Endothelial cell of umbilical vein (primary cell): ENCODE measurements around the gene MRPL57. TPM values are rescaled to one million over a fixed set of nuclear protein-coding genes. Genes with fewer than 3 reads are reported as not detected.

Source experiments
- BruUV-seq: library from RNA; stranded (reverse); fragments of 400-500 nt; replicated peaks from 2 replicates; lab custom pipeline; 2021; lab: Mats Ljungman, UMichigan
- CTCF ChIA-PET: fragments of 300-600, 350-600 bp; sonication (Branson Sonifier 250); formaldehyde crosslinking; loops from one replicate; lab custom pipeline; 2021; ENCODE audit warnings: antibody characterized with exemption, inconsistent platforms; lab: Charles Lee
- POLR2A ChIA-PET: fragments of 300-600, 350-600 bp; sonication (Branson Sonifier 250); formaldehyde crosslinking; loops from one replicate; lab custom pipeline; 2021; ENCODE audit warnings: antibody characterized with exemption, inconsistent platforms; lab: Charles Lee
- DNase-seq: peaks from one replicate; pipeline ENCODE4 v3.0.0-alpha.2; 2011; ENCODE audit warnings: low read depth, low spot score
- FAIRE-seq: peaks from 2 replicates; lab custom pipeline; 2011; peaks lifted over from hg19 to GRCh38; lab: Jason Lieb, UNC
- H2AFZ ChIP-seq: 2 replicates; pipeline ENCODE4 v1.6.0; 2012; ENCODE audit warnings: low read depth, low read length, control low read depth, inconsistent platforms
- H3K27ac ChIP-seq: 2 replicates; pipeline ENCODE4 v1.5.1; 2011; ENCODE audit warnings: low read depth, mild to moderate bottlenecking, control low read depth, low read length, moderate library complexity; ENCODE audit not compliant: insufficient read depth
- H3K27me3 ChIP-seq, 2 experiments: 2 replicates each; pipeline versions ENCODE4 v1.6.0 to v1.6.1; 2011; ENCODE audit warnings: low read length in 2 of 2, mixed read lengths in 1 of 2; ENCODE audit not compliant: control insufficient read depth in 2 of 2, insufficient read depth in 2 of 2
- H3K36me3 ChIP-seq, 2 experiments: 2 replicates in 1 of 2; 3 replicates in 1 of 2; pipeline ENCODE4 v1.5.1; 2011; ENCODE audit warnings: low read length in 2 of 2, mild to moderate bottlenecking in 1 of 2, moderate library complexity in 1 of 2; ENCODE audit not compliant: control insufficient read depth in 2 of 2, insufficient read depth in 2 of 2; ENCODE audit errors: extremely low read depth in 1 of 2
- H3K4me1 ChIP-seq: 3 replicates; pipeline ENCODE4 v1.5.1; 2011; ENCODE audit warnings: mild to moderate bottlenecking, low read length; ENCODE audit not compliant: control insufficient read depth, insufficient read depth; ENCODE audit errors: extremely low read depth
- H3K4me2 ChIP-seq: 2 replicates; pipeline ENCODE4 v1.6.1; 2011; ENCODE audit warnings: low read length, control low read depth, mixed read lengths; ENCODE audit not compliant: insufficient read depth
- H3K4me3 ChIP-seq, 3 experiments: fragments of 200-600 bp in 1 of 3; sonication (generic), shearing (Covaris generic) in 1 of 3; replicated peaks in 1 of 3; 2 replicates each; pipeline ENCODE4 v1.5.1; 2011 to 2016; ENCODE audit warnings: control low read depth in 3 of 3, low read length in 3 of 3, mild to moderate bottlenecking in 2 of 3, inconsistent platforms in 1 of 3, low read depth in 1 of 3, moderate library complexity in 1 of 3; ENCODE audit not compliant: insufficient read depth in 1 of 3
- H3K79me2 ChIP-seq: 2 replicates; pipeline ENCODE4 v1.6.0; 2012; ENCODE audit warnings: low read length, inconsistent platforms; ENCODE audit not compliant: control insufficient read depth, insufficient read depth
- H3K9ac ChIP-seq: replicated peaks from 2 replicates; pipeline ENCODE3; 2011; ENCODE audit warnings: low read length, control low read depth; ENCODE audit not compliant: insufficient read depth; ENCODE audit errors: extremely low read depth
- H3K9me1 ChIP-seq: replicated peaks from 3 replicates; pipeline ENCODE4 v1.6.0; 2011; ENCODE audit warnings: mild to moderate bottlenecking, low read length; ENCODE audit not compliant: control insufficient read depth, insufficient read depth; ENCODE audit errors: extremely low read depth
- H3K9me3 ChIP-seq: replicated peaks from 2 replicates; pipeline ENCODE4 v1.5.1; 2012; ENCODE audit warnings: low read length, inconsistent platforms; ENCODE audit not compliant: control insufficient read depth, insufficient read depth
- H4K20me1 ChIP-seq: replicated peaks from 2 replicates; pipeline ENCODE3; 2011; ENCODE audit warnings: mild to moderate bottlenecking, low read length; ENCODE audit not compliant: control insufficient read depth, insufficient read depth; ENCODE audit errors: extremely low read depth
- CTCF ChIP-seq, 2 donors: IDR thresholded peaks; 1 replicate in 1 of 2; 2 replicates in 1 of 2; pipeline ENCODE4 v1.5.1; 2011; ENCODE audit warnings: low read length in 2 of 2, mild to moderate bottlenecking in 2 of 2, moderate library complexity in 2 of 2, control low read depth in 1 of 2, inconsistent platforms in 1 of 2, low read depth in 1 of 2; ENCODE audit not compliant: insufficient read depth in 1 of 2; ENCODE audit errors: extremely low read depth in 1 of 2
- EZH2 ChIP-seq: IDR thresholded peaks from 2 replicates; pipeline ENCODE4 v1.6.1; 2012; ENCODE audit warnings: borderline replicate concordance, low read depth, mild to moderate bottlenecking, moderate library complexity, low read length, inconsistent platforms; ENCODE audit not compliant: severe bottlenecking
- FOS ChIP-seq: IDR thresholded peaks from 2 replicates; pipeline ENCODE4 v1.6.1; 2011; ENCODE audit warnings: mild to moderate bottlenecking, low read length, moderate library complexity, borderline replicate concordance; ENCODE audit not compliant: insufficient read depth
- GATA2 ChIP-seq: IDR thresholded peaks from 2 replicates; pipeline ENCODE4 v1.7.0; 2011; ENCODE audit warnings: low read depth, mild to moderate bottlenecking, moderate library complexity, mixed read lengths, low read length; ENCODE audit not compliant: insufficient read length, insufficient read depth
- JUN ChIP-seq: IDR thresholded peaks from 2 replicates; pipeline ENCODE4 v1.6.1; 2011; ENCODE audit warnings: borderline replicate concordance, low read depth; ENCODE audit not compliant: insufficient read length, insufficient read depth
- MAX ChIP-seq: IDR thresholded peaks from 2 replicates; pipeline ENCODE4 v1.6.1; 2011; ENCODE audit not compliant: insufficient read depth, insufficient read length
- MYC ChIP-seq: IDR thresholded peaks from one replicate; pipeline ENCODE4 v1.6.1; 2011; ENCODE audit warnings: mild to moderate bottlenecking, low read depth, low read length
- POLR2A ChIP-seq: IDR thresholded peaks from 2 replicates; pipeline ENCODE4 v1.6.1; 2012; ENCODE audit warnings: low read depth, mild to moderate bottlenecking, control low read depth, low read length
- POLR2AphosphoS5 ChIP-seq: IDR thresholded peaks from 2 replicates; pipeline ENCODE4 v1.6.1; 2012; ENCODE audit warnings: low read depth, mild to moderate bottlenecking, control low read depth, low read length, moderate library complexity; ENCODE audit not compliant: insufficient read depth
- dilution Hi-C: fragments of 300-500 bp; cut with MboI; formaldehyde crosslinking; loops from one replicate; pipeline ENCODE4 v1.15.0; 2019; ENCODE audit warnings: low sequenced_read_pairs; ENCODE audit not compliant: extremely low pct_ligation_motif_present
- intact Hi-C: fragments of 100-400 bp; cut with micrococcal nuclease; formaldehyde crosslinking; loops from one replicate; pipeline ENCODE4 v1.10.0; 2022
- polyA plus RNA-seq, 4 experiments: library from polyadenylated mRNA; depleted of rRNA in 3 of 4; stranded (reverse) in 3 of 4; unstranded in 1 of 4; fragments of >200 nt; gene quantifications; 2 replicates each; pipeline versions ENCODE4 v1.2.1 to v1.2.3, GENCODE V29; 2011 to 2012; ENCODE audit warnings: missing spikeins in 1 of 4
- total RNA-seq: library from RNA; stranded (reverse); gene quantifications from 2 replicates; pipeline ENCODE4 v1.2.3, GENCODE V29; 2021

MRPL57 gene
- total and polyA plus RNA-seq, 2 donors (not counting 3 experiments of a cell fraction or from before 2014, with no cell fraction given): 17.7 to 23.1 TPM

- Histone ChIP-seq H3K9me1 (no peaks in the 10 kb centered on the region), H3K27ac (no peak overlapping the region), H3K9ac (no peak overlapping the region), H3K4me3 (no peak overlapping the region), H4K20me1 (no peaks in the 10 kb centered on the region), H2AFZ (no peak overlapping the region), H3K9me3 (no peaks in the 10 kb centered on the region), H3K27me3 (no peaks in the 10 kb centered on the region), H3K36me3 (no peaks in the 10 kb centered on the region), H3K79me2 (no peaks in the 10 kb centered on the region), H3K4me2 (no peak overlapping the region), H3K4me1 (no peaks in the 10 kb centered on the region)
- dilution Hi-C loops: no loop called here
- DNase-seq (no peak), FAIRE-seq (no peak)
- TF ChIP-seq POLR2AphosphoS5: no peak
- no peak for TF ChIP-seq CTCF (IDR thresholded peaks at IDR 0.05; ENCODE audit: extremely low read depth in 1 of 2, insufficient read depth in 1 of 2, low read depth in 1 of 2, low read length in 2 of 2)
- no peak for TF ChIP-seq MAX
- TF ChIP-seq MYC: no peak
- no peak for TF ChIP-seq EZH2
- TF ChIP-seq GATA2: no peak
- no peak for TF ChIP-seq POLR2A
- TF ChIP-seq FOS: no peak
- no peak for TF ChIP-seq JUN
- BruUV-seq: no TSS peak
- CTCF ChIA-PET: interaction anchor here (1.2 to 1.6 kb wide), 2 partner anchors 50 to 187 kb away, joined by 3 read pairs; no protein-coding TSS in a partner anchor
- intact Hi-C loops: no loop called here
- POLR2A ChIA-PET: no interaction called here
Observed at GRCh38 chr13:21130116-21130515, 46.3 kb upstream of the MRPL57 start.
